Smooth muscle cell (in vitro differentiated cells): ENCODE measurements around the gene RIN3. TPM values are rescaled to one million over a fixed set of nuclear protein-coding genes. Genes with fewer than 3 reads are reported as not detected.

Source experiments
- DNase-seq: peaks from one replicate; lab custom pipeline; 2025; ENCODE audit not compliant: unreplicated experiment; lab: John Stamatoyannopoulos, UW
- H2AFZ ChIP-seq: fragments of 200-600 bp; sonication (generic); 2 replicates; pipeline ENCODE4 v1.6.0; 2016; ENCODE audit warnings: antibody characterized with exemption, low read depth, mild to moderate bottlenecking
- H3F3A ChIP-seq: fragments of 200-600 bp; sonication (generic); 2 replicates; pipeline ENCODE4 v1.6.0; 2017; ENCODE audit warnings: antibody characterized with exemption, low read depth
- H3K27ac ChIP-seq: fragments of 200-600 bp; sonication (generic); 2 replicates; pipeline ENCODE4 v1.5.1; 2016; ENCODE audit warnings: low read depth, mild to moderate bottlenecking
- H3K27me3 ChIP-seq: fragments of 200-600 bp; sonication (generic); 2 replicates; pipeline ENCODE4 v1.6.1; 2016; ENCODE audit warnings: low read depth, mild to moderate bottlenecking
- H3K36me3 ChIP-seq: fragments of 200-600 bp; sonication (generic); 2 replicates; pipeline ENCODE4 v1.5.1; 2016; ENCODE audit warnings: low read depth
- H3K4me1 ChIP-seq: fragments of 200-600 bp; sonication (generic); 2 replicates; pipeline ENCODE4 v1.5.1; 2016; ENCODE audit warnings: low read depth
- H3K4me2 ChIP-seq: fragments of 200-600 bp; sonication (generic); 2 replicates; pipeline ENCODE4 v1.6.0; 2016; ENCODE audit warnings: mild to moderate bottlenecking
- H3K4me3 ChIP-seq: fragments of 200-600 bp; sonication (generic); 2 replicates; pipeline ENCODE4 v1.5.1; 2016; ENCODE audit warnings: mild to moderate bottlenecking
- H3K79me2 ChIP-seq: fragments of 200-600 bp; sonication (generic); 2 replicates; pipeline ENCODE4 v1.6.0; 2016; ENCODE audit warnings: low read depth, mild to moderate bottlenecking
- H3K9ac ChIP-seq: fragments of 200-600 bp; sonication (generic); 2 replicates; pipeline ENCODE4 v1.6.0; 2016; ENCODE audit warnings: low read depth
- H3K9me3 ChIP-seq: fragments of 200-600 bp; sonication (generic); replicated peaks from 2 replicates; pipeline ENCODE4 v1.5.1; 2016; ENCODE audit warnings: low read depth
- H4K20me1 ChIP-seq: fragments of 200-600 bp; sonication (generic); 2 replicates; pipeline ENCODE4 v1.6.0; 2016; ENCODE audit warnings: low read depth
- WGBS: methylation state at CpG from one replicate; pipeline ENCODE4 v1.1.7; 2016; ENCODE audit warnings: low lambda C conversion rate; 5-methylcytosine and 5-hydroxymethylcytosine counted together
- polyA plus RNA-seq: library from polyadenylated mRNA; unstranded; fragments of >200 nt; fragmentation: Nextera tagmentation; extraction: Ambion mirVana; gene quantifications from 2 replicates; pipeline ENCODE4 v1.2.1, GENCODE V29; 2016
- total RNA-seq: library from RNA; depleted of rRNA; stranded (reverse); fragments of >200 nt; gene quantifications from 2 replicates; pipeline ENCODE4 v1.2.3, GENCODE V29; 2014
- TF ChIP-seq, protein P1 (sequence below): fragments of 200-600 bp; sonication (generic); IDR thresholded peaks from 2 replicates; pipeline ENCODE4 v1.5.1; 2017; ENCODE audit warnings: borderline replicate concordance, mild to moderate bottlenecking, antibody characterized with exemption; ENCODE audit not compliant: insufficient read depth, poor library complexity, severe bottlenecking

RIN3 gene
- total and polyA plus RNA-seq, 2 experiments from 2014 or later, result 2.7 to 3.8 TPM

DNA sequence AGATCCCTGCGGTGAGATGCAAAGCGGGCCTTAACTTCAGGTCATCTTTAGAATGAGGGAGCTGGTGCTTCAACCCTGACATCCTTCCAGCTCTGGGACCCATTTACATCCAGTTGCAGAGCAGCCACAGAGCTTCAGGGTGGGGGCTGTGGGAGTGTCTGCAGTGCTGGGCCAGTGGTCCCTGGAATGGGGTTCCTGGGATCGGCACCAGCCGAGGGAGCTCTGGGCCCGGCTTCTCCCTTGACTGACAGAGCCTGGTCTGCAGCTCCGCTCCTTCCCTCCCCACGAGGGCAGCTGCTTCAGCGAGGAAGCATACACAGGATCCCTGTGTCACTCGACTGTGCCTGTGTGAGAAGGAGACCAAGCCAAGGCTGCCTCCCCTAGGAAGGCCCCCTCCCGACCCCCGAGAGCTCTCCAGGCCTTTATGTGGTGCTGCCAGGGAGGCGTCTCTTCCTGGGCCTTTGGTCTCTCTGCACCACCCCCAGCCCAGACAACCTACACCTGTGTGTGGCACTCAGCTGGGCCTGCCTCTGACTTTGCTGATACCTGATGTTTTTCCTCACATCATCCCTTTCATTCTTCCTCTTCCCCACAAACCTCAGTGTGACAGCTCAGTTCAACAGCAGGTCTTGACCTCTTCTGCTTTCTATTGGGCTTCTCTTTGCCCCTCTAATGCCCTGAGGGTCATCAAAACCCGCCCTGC lies 48.1 kb upstream of the RIN3 start:
- Histone ChIP-seq H3K36me3 (no peaks in the 10 kb centered on the region), H3K27ac (no peak overlapping the region), H3K79me2 (no peaks in the 10 kb centered on the region), H3K9ac (no peak overlapping the region), H3K9me3 (no peaks in the 10 kb centered on the region), H4K20me1 (no peaks in the 10 kb centered on the region), H3K4me3 (no peak overlapping the region), H2AFZ (no peak overlapping the region), H3K4me2 (no peak overlapping the region), H3K4me1 (no peaks in the 10 kb centered on the region), H3K27me3 (no peaks in the 10 kb centered on the region), H3F3A (no peaks in the 10 kb centered on the region)
- TF ChIP-seq, protein P1, sequence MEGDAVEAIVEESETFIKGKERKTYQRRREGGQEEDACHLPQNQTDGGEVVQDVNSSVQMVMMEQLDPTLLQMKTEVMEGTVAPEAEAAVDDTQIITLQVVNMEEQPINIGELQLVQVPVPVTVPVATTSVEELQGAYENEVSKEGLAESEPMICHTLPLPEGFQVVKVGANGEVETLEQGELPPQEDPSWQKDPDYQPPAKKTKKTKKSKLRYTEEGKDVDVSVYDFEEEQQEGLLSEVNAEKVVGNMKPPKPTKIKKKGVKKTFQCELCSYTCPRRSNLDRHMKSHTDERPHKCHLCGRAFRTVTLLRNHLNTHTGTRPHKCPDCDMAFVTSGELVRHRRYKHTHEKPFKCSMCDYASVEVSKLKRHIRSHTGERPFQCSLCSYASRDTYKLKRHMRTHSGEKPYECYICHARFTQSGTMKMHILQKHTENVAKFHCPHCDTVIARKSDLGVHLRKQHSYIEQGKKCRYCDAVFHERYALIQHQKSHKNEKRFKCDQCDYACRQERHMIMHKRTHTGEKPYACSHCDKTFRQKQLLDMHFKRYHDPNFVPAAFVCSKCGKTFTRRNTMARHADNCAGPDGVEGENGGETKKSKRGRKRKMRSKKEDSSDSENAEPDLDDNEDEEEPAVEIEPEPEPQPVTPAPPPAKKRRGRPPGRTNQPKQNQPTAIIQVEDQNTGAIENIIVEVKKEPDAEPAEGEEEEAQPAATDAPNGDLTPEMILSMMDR, result no peak
- DNase-seq, result no peak
- 76% methylated on average over 13 of the region's 13 CpGs for WGBS

DNA sequence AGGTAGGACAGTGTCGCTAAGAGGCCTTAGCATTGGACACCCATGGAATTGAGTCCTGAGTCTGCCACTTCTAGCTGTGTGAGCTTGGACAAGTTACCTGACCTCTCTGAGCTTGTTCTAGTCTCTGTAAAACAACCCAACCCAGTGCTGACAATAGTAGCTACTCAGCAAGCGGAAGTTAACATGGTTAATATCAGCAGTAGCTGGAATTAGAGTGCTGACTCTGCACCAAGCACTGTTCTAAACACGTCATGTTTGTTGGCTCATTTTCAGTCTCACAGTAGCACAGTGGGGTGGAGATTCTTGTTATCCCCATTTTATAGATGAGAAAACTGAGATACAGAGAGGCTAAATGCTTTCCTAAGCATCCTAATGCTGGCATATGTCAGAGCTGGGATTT lies 47.5 kb upstream of the RIN3 start:
- Histone ChIP-seq H3K27me3 (no peaks in the 10 kb centered on the region), H2AFZ (no peak overlapping the region), H3F3A (no peaks in the 10 kb centered on the region), H4K20me1 (no peaks in the 10 kb centered on the region), H3K4me2 (no peak overlapping the region), H3K36me3 (no peaks in the 10 kb centered on the region), H3K79me2 (no peaks in the 10 kb centered on the region), H3K27ac (no peak overlapping the region), H3K4me3 (no peak overlapping the region), H3K9me3 (no peaks in the 10 kb centered on the region), H3K9ac (no peak overlapping the region), H3K4me1 (no peaks in the 10 kb centered on the region)
- TF ChIP-seq, protein P1, result no peak
- DNase-seq, result no peak
- 61% methylated on average over 3 of the region's 3 CpGs for WGBS

DNA sequence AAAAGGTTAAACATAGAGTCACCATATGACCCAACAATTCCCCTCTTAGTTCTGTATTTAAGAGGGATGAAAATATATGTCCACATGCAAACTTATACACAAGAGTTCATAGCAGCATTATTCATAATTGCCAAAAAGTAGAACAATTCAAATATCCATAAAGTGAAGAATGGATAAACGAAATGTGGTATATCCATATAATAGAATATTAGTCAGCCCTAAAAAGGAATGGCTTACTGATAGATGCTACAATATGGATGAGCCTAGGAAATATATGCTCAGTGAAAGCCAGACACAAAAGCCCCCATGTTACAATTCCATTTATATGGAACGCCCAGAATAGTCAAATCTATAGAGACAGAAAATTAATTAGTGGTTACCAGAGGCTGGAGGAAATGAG lies 44.1 kb upstream of the RIN3 start:
- H3K4me2 ChIP-seq, result no peak overlapping the region
- H3K4me3 ChIP-seq, result no peak overlapping the region
- no peak overlapping the region for H3K27ac ChIP-seq
- H3F3A ChIP-seq, result no peaks in the 10 kb centered on the region
- H3K27me3 ChIP-seq, result no peaks in the 10 kb centered on the region
- H3K9ac ChIP-seq, result no peak overlapping the region
- TF ChIP-seq, protein P1, result no peak
- DNase-seq, result no peak
- WGBS, result 99% methylated on average over 2 of the region's 2 CpGs
- H2AFZ ChIP-seq, result no peak overlapping the region
- H3K79me2 ChIP-seq, result no peaks in the 10 kb centered on the region
- H4K20me1 ChIP-seq, result no peaks in the 10 kb centered on the region
- H3K9me3 ChIP-seq, result no peaks in the 10 kb centered on the region
- no peaks in the 10 kb centered on the region for H3K4me1 ChIP-seq
- H3K36me3 ChIP-seq, result no peaks in the 10 kb centered on the region

DNA sequence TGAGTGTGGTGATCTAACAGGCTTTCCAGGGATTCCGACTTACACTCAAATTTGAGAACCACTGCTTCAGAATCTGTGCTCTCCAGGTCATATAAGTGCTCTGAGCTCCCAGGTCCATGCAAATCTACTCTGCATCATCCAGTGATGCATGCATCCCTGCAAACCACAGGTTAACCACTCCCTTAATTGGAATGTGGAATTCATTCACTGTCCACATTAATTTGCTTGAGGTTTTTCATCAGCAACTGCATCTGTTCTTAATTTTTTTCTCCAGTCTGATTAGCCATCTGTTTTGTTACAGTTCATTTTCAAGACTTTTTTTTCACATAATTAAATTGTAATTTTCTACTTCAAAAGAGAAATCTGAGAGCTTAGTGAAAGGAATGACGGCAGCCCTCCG lies 43.4 kb upstream of the RIN3 start:
- Histone ChIP-seq H3K4me1 (no peaks in the 10 kb centered on the region), H3K79me2 (no peaks in the 10 kb centered on the region), H2AFZ (no peak overlapping the region), H3K4me2 (no peak overlapping the region), H3K36me3 (no peaks in the 10 kb centered on the region), H3K27ac (no peak overlapping the region), H3F3A (no peaks in the 10 kb centered on the region), H3K4me3 (no peak overlapping the region), H3K9me3 (no peaks in the 10 kb centered on the region), H4K20me1 (no peaks in the 10 kb centered on the region), H3K27me3 (no peaks in the 10 kb centered on the region), H3K9ac (no peak overlapping the region)
- 83% methylated on average over 3 of the region's 3 CpGs for WGBS
- DNase-seq, result no peak
- TF ChIP-seq, protein P1, result no peak
